Memory B cell (primary cell): ENCODE measurements around the gene IFI44L.

ENCODE experiments used
- ATAC-seq: fragments of 150-1000 bp; cut with Tn5 transposase; 2 replicates; pipeline ENCODE4 v1.10.0; 2021; ENCODE audit warnings: low read depth, mild to moderate bottlenecking, moderate library complexity
- DNase-seq, 2 donors: peaks; one replicate each; pipeline ENCODE4 v3.0.0; 2022; ENCODE audit warnings: low spot score in 2 of 2
- H3K27ac Mint-ChIP-seq: one replicate; pipeline ENCODE4 v1.8.0; 2022; ENCODE audit warnings: mild to moderate bottlenecking, moderate library complexity, mixed read lengths
- H3K27me3 Mint-ChIP-seq: one replicate; pipeline ENCODE4 v1.8.0; 2022; ENCODE audit warnings: mixed read lengths
- H3K36me3 Mint-ChIP-seq: one replicate; pipeline ENCODE4 v1.8.0; 2022; ENCODE audit warnings: mild to moderate bottlenecking, mixed read lengths
- H3K4me1 Mint-ChIP-seq: one replicate; pipeline ENCODE4 v1.8.0; 2022; ENCODE audit warnings: mixed read lengths
- H3K4me3 Mint-ChIP-seq: one replicate; pipeline ENCODE4 v1.8.0; 2022; ENCODE audit warnings: mild to moderate bottlenecking, moderate library complexity, mixed read lengths
- H3K9me3 Mint-ChIP-seq: one replicate; pipeline ENCODE4 v1.8.0; 2022; ENCODE audit warnings: mixed read lengths

The IFI44L gene

GRCh38 chr1:78619803-78620579 is at the start of gene IFI44L:
TSS of gene IFI44L (plus strand) at chr1:78620448. CDS start at chr1:78627916, 7,468 bp downstream.
- no peaks in the 10 kb centered on the region for H3K9me3 Mint-ChIP-seq
- DNase-seq = peak; percentile 18 to 19
- ATAC-seq = peak; percentile 42
- no peaks in the 10 kb centered on the region for H3K27me3 Mint-ChIP-seq
- H3K27ac Mint-ChIP-seq = peak within 1 kb of the TSS; percentile 79
- no peaks in the 10 kb centered on the region for H3K36me3 Mint-ChIP-seq
- peak within 1 kb of the TSS; percentile 69 for H3K4me3 Mint-ChIP-seq
- H3K4me1 Mint-ChIP-seq = peaks cover 28% of the 10 kb centered on the region

- Mint-ChIP-seq H3K27me3 (no peaks in the 10 kb centered on the region), H3K4me1 (no peaks in the 10 kb centered on the region), H3K4me3 (no peak overlapping the region), H3K9me3 (no peaks in the 10 kb centered on the region), H3K36me3 (no peaks in the 10 kb centered on the region), H3K27ac (no peak overlapping the region)
- ATAC-seq (no peak), DNase-seq (no peak)
These were observed 49.7 kb upstream of the IFI44L start for GRCh38 chr1:78570539-78570938.

GRCh38 chr1:78577257-78578100 is 42.8 kb upstream of the IFI44L start:
- DNase-seq (no peak), ATAC-seq (no peak)
- no peak overlapping the region for H3K27ac Mint-ChIP-seq
- H3K4me1 Mint-ChIP-seq = no peaks in the 10 kb centered on the region
- no peaks in the 10 kb centered on the region for H3K9me3 Mint-ChIP-seq
- H3K4me3 Mint-ChIP-seq = no peak overlapping the region
- no peaks in the 10 kb centered on the region for H3K27me3 Mint-ChIP-seq
- no peaks in the 10 kb centered on the region for H3K36me3 Mint-ChIP-seq

GRCh38 chr1:78586572-78586971 is 33.7 kb upstream of the IFI44L start:
- DNase-seq (no peak), ATAC-seq (no peak)
- Mint-ChIP-seq H3K9me3 (no peaks in the 10 kb centered on the region), H3K4me1 (no peaks in the 10 kb centered on the region), H3K4me3 (no peak overlapping the region), H3K27me3 (peaks cover 2% of the 10 kb centered on the region), H3K36me3 (no peaks in the 10 kb centered on the region), H3K27ac (no peak overlapping the region)

- no peaks in the 10 kb centered on the region for H3K36me3 Mint-ChIP-seq
- no peaks in the 10 kb centered on the region for H3K4me1 Mint-ChIP-seq
- H3K27me3 Mint-ChIP-seq = peaks cover 3% of the 10 kb centered on the region
- ATAC-seq (no peak), DNase-seq (no peak)
- no peak overlapping the region for H3K4me3 Mint-ChIP-seq
- H3K27ac Mint-ChIP-seq = no peak overlapping the region
- no peaks in the 10 kb centered on the region for H3K9me3 Mint-ChIP-seq
These were observed 33.0 kb upstream of the IFI44L start for GRCh38 chr1:78587211-78587610.

GRCh38 chr1:78591971-78592370 is 28.3 kb upstream of the IFI44L start:
- H3K27ac Mint-ChIP-seq = no peak overlapping the region
- no peak for DNase-seq
- no peak overlapping the region for H3K4me3 Mint-ChIP-seq
- H3K36me3 Mint-ChIP-seq = no peaks in the 10 kb centered on the region
- H3K27me3 Mint-ChIP-seq = peaks cover 3% of the 10 kb centered on the region
- no peaks in the 10 kb centered on the region for H3K9me3 Mint-ChIP-seq
- H3K4me1 Mint-ChIP-seq = no peaks in the 10 kb centered on the region
- ATAC-seq = no peak

- Mint-ChIP-seq H3K4me3 (no peak overlapping the region), H3K27ac (no peak overlapping the region), H3K9me3 (no peaks in the 10 kb centered on the region), H3K4me1 (no peaks in the 10 kb centered on the region), H3K36me3 (no peaks in the 10 kb centered on the region), H3K27me3 (no peaks in the 10 kb centered on the region)
- ATAC-seq (no peak), DNase-seq (no peak)
These were observed 21.0 kb upstream of the IFI44L start for GRCh38 chr1:78599294-78599693.

GRCh38 chr1:78601068-78601467 is 19.2 kb upstream of the IFI44L start:
- Mint-ChIP-seq H3K27ac (no peak overlapping the region), H3K4me3 (no peak overlapping the region), H3K27me3 (no peaks in the 10 kb centered on the region), H3K36me3 (no peaks in the 10 kb centered on the region), H3K9me3 (no peaks in the 10 kb centered on the region), H3K4me1 (no peaks in the 10 kb centered on the region)
- DNase-seq (no peak), ATAC-seq (no peak)

- H3K27me3 Mint-ChIP-seq = peaks cover 2% of the 10 kb centered on the region
- H3K9me3 Mint-ChIP-seq = no peaks in the 10 kb centered on the region
- DNase-seq (no peak), ATAC-seq (no peak)
- no peak overlapping the region for H3K4me3 Mint-ChIP-seq
- H3K36me3 Mint-ChIP-seq = no peaks in the 10 kb centered on the region
- H3K4me1 Mint-ChIP-seq = no peaks in the 10 kb centered on the region
- no peak overlapping the region for H3K27ac Mint-ChIP-seq
These were observed 17.0 kb upstream of the IFI44L start for GRCh38 chr1:78603206-78603605.

GRCh38 chr1:78604643-78605042 is 15.6 kb upstream of the IFI44L start:
- Mint-ChIP-seq H3K4me1 (no peaks in the 10 kb centered on the region), H3K36me3 (no peaks in the 10 kb centered on the region), H3K4me3 (no peak overlapping the region), H3K27ac (no peak overlapping the region), H3K27me3 (peaks cover 3% of the 10 kb centered on the region), H3K9me3 (no peaks in the 10 kb centered on the region)
- DNase-seq (no peak), ATAC-seq (no peak)

- no peaks in the 10 kb centered on the region for H3K36me3 Mint-ChIP-seq
- no peak for ATAC-seq
- H3K4me1 Mint-ChIP-seq = no peaks in the 10 kb centered on the region
These were observed 14.0 kb upstream of the IFI44L start for GRCh38 chr1:78606274-78606673.

GRCh38 chr1:78607334-78607927 is 12.8 kb upstream of the IFI44L start:
- DNase-seq (no peak), ATAC-seq (no peak)
- Mint-ChIP-seq H3K9me3 (no peaks in the 10 kb centered on the region), H3K36me3 (no peaks in the 10 kb centered on the region), H3K4me3 (no peak overlapping the region), H3K27me3 (peaks cover 3% of the 10 kb centered on the region), H3K27ac (no peak overlapping the region), H3K4me1 (no peaks in the 10 kb centered on the region)

More at GRCh38 chr1:78606274-78606673, 14.0 kb upstream of the IFI44L start:
- peaks cover 3% of the 10 kb centered on the region for H3K27me3 Mint-ChIP-seq
- no peak overlapping the region for H3K4me3 Mint-ChIP-seq
- no peaks in the 10 kb centered on the region for H3K9me3 Mint-ChIP-seq
- H3K27ac Mint-ChIP-seq = no peak overlapping the region
- no peak for DNase-seq

GRCh38 chr1:78607944-78608343 is 12.3 kb upstream of the IFI44L start:
- no peaks in the 10 kb centered on the region for H3K9me3 Mint-ChIP-seq
- H3K36me3 Mint-ChIP-seq = no peaks in the 10 kb centered on the region
- H3K4me3 Mint-ChIP-seq = no peak overlapping the region
- H3K4me1 Mint-ChIP-seq = no peaks in the 10 kb centered on the region
- DNase-seq (no peak), ATAC-seq (no peak)
- no peak overlapping the region for H3K27ac Mint-ChIP-seq
- H3K27me3 Mint-ChIP-seq = peaks cover 3% of the 10 kb centered on the region

- ATAC-seq = peak; percentile 69
These were observed 2.6 kb upstream of the IFI44L start for GRCh38 chr1:78617615-78618026.

More at GRCh38 chr1:78617615-78618026, 2.6 kb upstream of the IFI44L start:
- H3K27ac Mint-ChIP-seq = no peak overlapping the region
- no peaks in the 10 kb centered on the region for H3K27me3 Mint-ChIP-seq
- no peak overlapping the region for H3K4me3 Mint-ChIP-seq
- peak; percentile 33 to 62 for DNase-seq
- no peaks in the 10 kb centered on the region for H3K9me3 Mint-ChIP-seq
- no peaks in the 10 kb centered on the region for H3K36me3 Mint-ChIP-seq
- peaks cover 28% of the 10 kb centered on the region for H3K4me1 Mint-ChIP-seq
